Thoracic aorta endothelial cell (primary cell): ENCODE results near the gene MDH1B. TPM values are rescaled to one million over a fixed set of nuclear protein-coding genes. Genes with fewer than 3 reads are reported as not detected.

ENCODE experiments used
- small RNA-seq: library from RNA; depleted of rRNA; stranded (forward); fragments of <200 nt; gene quantifications from one replicate; pipeline ENCODE3, GENCODE V24; 2012
- total RNA-seq: library from RNA; depleted of rRNA; stranded (reverse); fragments of >200 nt; gene quantifications from 2 replicates; pipeline ENCODE4 v1.2.3, GENCODE V29; 2012

The MDH1B gene
- 0.27 and 0.65 TPM in 2 replicates for total RNA-seq

DNA sequence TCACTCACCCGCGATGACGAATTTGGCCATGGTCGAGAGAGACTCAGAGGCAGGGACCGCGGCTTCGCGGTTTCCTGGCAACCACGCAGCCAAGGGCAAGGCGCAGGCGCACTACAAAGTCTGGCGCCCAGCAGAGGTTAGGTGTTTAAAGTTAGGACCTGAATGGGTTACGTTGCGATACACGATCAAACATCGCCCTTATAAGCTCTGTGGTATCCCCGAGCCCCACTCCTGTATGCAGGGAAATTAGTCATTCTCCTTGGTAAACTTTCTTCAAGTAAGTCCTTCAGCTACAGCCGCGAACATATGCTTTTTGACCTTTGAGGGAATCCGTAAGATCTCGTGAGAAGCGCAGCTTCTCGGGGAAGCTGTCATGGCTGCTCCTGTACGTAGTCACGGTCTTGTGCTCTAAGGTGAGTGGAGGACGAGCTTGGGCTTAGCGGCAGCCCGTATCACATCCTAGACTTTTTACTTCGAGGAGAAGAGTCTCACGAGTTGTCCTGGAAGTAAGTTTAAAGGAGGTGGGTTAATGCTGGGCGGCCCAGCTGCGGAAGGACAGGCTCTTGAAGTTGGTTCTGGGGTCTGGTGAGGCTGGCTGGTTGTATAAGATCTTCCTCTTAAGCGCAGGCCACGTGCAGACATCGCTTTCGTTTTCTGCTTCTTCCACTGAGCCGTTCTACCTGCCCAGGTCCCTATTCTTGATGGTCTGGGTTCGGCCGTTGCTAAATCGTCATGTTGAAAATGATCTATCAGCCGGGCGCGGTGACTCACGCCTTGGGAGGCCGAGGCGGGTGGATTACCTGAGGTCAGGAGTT is at the start of gene MDH1B, which contains the start of gene FASTKD2:
Gene MDH1B, minus strand, starts transcription at position 87 of the 815 bp plus-strand sequence. Its CDS starts 57 bp downstream, at position 30.
Gene FASTKD2, plus strand, starts transcription at position 365 of the 815 bp plus-strand sequence. CDS start 1,088 bp downstream, outside the sequence.

DNA sequence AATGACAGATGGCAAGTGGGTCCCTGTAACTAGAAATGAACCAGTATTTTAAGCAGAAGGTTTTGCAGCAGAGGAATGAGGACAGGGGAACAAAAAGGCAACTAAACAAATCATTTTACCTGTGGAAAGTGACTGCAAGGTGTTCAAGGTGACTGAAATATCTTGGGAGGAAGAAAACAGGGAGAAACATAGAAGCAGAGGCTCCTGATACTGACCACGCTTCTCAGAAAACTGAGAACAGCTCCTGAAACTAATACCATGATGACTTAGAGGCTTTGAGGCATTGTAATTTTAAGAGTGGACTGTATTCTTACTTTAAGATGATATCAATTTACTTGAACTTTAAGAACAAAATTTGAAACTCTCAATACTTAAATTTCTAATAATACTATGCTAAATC is 46.8 kb downstream of the MDH1B start, which contains the start of gene DYTN:
Gene DYTN, minus strand, starts transcription at position 101 of the 400 bp plus-strand sequence. CDS start 117 bp downstream, outside the sequence.

Small RNA genes within 50 kb of the gene (small RNA-seq; reads per million reads assigned to genes)
- gene MIR3130-2 (not detected), gene RF00019 (not detected)

Other genes with a start within 250 kb of the MDH1B start
- gene FAM237A, start 122.8 kb downstream of the MDH1B start, total RNA-seq, result not detected in 2 replicates
- not detected in 2 replicates for gene DYTN, start 46.9 kb downstream of the MDH1B start, total RNA-seq
- gene FASTKD2, start 278 bp upstream of the MDH1B start, total RNA-seq, result 62.1 and 64.5 TPM in 2 replicates
- gene CPO, start 174.2 kb upstream of the MDH1B start, total RNA-seq, result not detected in 2 replicates